ENCODE data around the gene SUPT20H.

GRCh38 chr13:36992362-36992761 is 67.1 kb downstream of the SUPT20H start:
- no peak for TF ChIP-seq CTCF (IDR thresholded peaks at IDR 0.05; ENCODE audit: insufficient read depth, low read length, poor library complexity, severe bottlenecking)
- TF ChIP-seq EZH2phosphoT487 (conservative IDR thresholded peaks at IDR 0.05; ENCODE audit: low read length) = no peak
